HG03066 (cell line): ENCODE data around the gene CFAP141.
A peak's percentile ranks its signal among the peaks of the same experiment; 100 is the strongest.
"Not testable (repeated sequence)": the region's sequence is repeated elsewhere in the genome, so short reads cannot be mapped to it uniquely, and the experiment has no call there.

Source experiments
- ATAC-seq: cut with Tn5 transposase; IDR thresholded peaks from one replicate; pipeline ENCODE4 v1.9.1; 2021; ENCODE audit warnings: low read depth; ENCODE audit not compliant: unreplicated experiment

The CFAP141 gene

DNA sequence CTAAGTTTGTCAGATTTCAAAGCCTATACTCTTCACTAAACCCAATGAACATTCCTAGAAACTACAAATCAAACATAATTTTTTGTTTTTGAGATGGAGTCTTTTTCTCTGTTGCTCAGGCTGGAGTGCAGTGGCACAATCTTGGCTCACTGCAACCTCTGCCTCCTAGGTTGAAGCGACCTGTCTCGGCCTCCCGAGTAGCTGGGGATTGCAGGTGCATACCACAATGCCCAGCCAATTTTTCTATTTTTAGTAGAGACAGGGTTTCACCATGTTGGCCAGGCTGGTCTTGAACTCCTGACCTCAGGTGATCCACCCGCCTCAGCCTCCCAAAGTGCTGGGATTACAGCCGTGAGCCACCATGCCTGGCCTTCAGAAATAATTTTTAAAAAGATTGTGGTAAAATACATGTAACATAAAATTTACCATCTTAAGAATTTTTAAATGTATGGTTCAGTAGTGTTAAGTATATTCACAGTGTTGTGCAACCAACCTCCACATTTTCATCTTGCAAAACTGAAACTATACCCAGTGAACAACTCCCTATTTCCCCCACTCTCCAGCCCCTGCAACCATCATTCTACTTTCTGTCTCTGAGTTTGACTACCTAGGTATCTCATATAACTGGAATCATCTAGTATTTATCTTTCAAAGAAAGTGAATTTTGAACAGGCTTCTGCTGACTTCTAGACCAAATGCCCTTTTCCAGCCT, 2.7 kb upstream of the CFAP141 start:
- no peak for ATAC-seq

- no peak for ATAC-seq
Measured at GRCh38 chr1:154207262-154207661, 1.1 kb upstream of the CFAP141 start.

GRCh38 chr1:154205778-154206177, 355 bp downstream of the CFAP141 start:
- not testable (repeated sequence) for ATAC-seq

DNA sequence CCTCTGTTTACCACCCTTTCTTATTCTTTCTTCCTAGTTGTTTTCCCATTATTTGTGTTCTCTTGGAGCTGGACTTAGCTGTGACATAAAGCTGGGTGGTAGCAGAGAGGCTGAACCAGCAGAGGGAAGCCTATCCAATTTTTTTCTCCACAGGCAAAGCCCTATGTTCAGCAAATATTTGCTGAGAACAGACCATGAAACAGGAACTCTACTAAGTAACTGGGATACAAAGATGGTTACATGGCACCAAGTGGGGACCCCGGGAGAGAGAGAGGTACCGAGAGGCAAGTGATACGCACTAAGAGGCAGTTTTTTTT, 6.6 kb downstream of the CFAP141 start:
- ATAC-seq: no peak

DNA sequence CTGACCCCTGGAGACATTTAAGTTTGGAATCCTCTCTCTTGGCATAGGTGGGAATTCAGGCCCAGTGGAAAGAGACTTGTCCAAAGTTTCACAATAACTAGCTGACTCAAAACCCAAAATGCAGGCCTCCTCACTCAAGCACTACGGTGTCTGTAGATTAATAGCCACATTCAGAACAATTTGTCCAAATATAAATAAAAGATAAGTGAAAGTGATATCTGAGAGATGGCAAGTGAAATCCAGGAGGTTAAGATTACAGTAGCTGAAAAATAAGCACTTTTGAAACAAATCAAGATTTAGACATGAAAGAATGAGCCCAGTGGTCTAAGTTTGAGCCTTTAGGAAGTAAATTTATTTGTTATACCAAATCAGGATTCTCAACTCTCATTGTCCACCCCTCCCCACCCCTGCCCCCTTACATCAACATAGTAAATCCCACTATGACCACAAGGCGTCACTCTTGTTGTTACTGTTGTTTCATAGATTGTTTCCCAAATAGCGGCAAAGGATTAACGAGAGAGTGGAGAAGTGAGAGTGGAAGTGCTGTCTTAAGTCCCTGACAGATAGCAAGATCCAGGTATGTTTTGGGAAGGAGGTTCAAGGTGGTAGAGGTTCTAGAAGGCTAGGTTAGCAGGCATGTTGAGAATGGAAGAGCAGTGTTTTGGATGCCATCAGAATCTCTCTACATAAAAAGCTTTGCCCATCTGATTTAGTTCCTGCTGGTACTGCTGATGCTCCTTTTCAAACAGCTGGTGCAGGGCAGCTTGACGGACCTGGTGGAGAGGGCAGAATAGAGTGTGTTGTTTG, 7.2 kb downstream of the CFAP141 start:
- ATAC-seq: no peak

DNA sequence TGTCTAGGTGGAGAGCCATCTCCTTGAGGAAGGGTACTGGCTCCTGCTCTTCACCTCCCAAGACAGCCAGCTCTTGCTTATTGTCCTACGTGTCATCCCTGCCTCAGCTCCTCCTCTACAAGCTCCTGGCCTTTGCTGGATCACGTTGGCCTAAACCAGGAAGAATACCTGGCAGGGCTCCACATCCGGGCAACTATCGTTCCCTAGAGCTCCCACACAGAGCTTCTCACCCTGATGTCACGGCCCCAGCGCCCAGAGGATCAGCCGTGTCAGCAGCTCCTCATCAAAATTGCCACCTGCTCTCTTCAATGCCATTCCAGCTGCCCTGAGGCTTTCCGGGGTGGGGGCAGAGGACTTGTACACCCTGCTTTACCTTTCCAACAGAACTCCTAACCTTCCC, 12.3 kb downstream of the CFAP141 start:
- ATAC-seq: no peak

DNA sequence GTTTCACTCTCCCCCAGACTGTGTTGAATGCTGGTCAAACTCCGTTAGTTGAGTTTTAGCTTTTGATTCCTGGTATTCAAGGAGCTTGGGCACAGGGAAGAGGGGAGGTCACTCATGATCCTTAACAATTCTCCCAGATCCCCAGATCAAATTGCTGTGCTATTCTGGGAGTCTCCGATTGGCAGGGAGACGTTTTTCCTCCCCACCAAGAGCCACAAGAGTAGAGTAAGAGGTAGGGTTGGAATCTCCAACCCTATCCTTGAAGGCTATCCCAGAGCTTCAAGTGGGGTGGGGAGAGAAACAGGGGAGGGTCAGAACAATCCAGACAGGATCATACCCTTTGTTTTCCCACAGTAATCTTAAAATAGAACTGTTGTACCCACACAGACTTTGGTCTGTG, 13.7 kb downstream of the CFAP141 start:
- no peak for ATAC-seq

DNA sequence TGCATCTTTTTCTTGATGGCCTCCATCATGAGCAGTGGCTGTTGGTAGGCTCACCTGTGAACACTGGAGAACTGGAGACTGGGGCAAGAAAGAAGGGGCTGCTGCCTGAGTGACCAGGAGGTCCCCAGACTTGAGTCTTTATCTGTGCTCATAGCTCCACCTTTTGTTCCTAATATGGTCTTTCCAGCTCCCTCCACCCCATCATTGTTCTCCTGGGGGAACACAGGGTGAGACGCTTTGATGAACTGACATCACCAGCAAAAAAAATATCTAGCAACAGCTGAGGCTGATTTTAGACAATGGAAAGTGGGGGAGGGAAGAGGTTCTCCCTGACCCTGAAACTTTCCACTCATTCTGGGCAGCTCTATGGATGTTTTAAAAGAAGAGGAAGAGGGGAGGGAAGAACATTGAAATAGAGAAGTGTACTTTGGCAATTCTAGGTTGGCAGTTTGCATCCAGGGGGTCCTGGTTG, 14.1 kb downstream of the CFAP141 start, which contains the start of gene TPM3:
Gene TPM3 (minus strand): TSS at position 111 of the 472 bp plus-strand sequence. CDS start 82 bp downstream, at position 29.
- ATAC-seq: no peak

GRCh38 chr1:154190550-154190949, 15.6 kb downstream of the CFAP141 start:
- ATAC-seq: no peak

- no peak for ATAC-seq
Measured at GRCh38 chr1:154186852-154187501, 19.2 kb downstream of the CFAP141 start.

- ATAC-seq: no peak
Measured at GRCh38 chr1:154186177-154186576, 20.0 kb downstream of the CFAP141 start.

DNA sequence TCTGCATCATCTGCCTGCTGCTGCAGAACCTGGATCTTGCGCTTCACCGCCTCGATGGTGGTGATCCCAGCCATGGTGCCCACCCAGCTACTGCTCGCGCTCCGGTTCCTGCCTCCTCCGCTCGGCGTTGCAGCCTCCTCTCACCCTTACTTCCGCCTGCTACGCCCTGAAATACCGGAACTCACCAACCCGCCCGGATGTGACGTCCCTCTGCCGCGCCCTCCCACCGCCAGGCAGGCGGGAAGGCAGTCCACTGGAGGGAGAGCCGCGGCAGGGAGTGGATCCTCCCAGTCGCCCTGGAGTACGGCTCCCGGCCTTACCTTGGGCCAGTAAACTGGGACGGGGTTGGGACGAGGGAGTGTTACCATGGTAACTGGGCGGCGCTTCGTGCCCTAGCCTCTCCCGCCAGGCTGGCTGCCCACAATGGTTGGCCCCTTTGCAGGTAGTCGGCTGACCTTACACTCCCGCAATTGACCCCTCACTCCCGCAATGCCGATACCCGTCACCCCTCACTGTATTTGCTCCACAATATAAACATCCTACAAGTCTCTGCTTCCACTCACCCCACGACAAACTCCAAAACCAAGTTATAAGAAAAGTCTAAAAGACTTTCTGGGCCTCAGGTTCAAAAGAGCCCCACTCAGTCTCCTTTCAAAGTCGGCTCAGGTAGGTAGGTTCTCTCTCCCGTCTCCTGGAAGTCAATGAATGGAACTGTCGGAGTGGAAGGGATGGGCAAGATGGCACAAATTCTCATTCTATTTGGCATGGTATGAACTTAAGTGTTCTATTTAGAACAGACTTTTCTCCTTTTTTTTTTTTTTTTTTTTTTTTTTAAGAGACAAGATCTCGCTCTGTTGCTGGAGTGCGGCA, 22.9 kb downstream of the CFAP141 start:
- peak; percentile 82 for ATAC-seq

DNA sequence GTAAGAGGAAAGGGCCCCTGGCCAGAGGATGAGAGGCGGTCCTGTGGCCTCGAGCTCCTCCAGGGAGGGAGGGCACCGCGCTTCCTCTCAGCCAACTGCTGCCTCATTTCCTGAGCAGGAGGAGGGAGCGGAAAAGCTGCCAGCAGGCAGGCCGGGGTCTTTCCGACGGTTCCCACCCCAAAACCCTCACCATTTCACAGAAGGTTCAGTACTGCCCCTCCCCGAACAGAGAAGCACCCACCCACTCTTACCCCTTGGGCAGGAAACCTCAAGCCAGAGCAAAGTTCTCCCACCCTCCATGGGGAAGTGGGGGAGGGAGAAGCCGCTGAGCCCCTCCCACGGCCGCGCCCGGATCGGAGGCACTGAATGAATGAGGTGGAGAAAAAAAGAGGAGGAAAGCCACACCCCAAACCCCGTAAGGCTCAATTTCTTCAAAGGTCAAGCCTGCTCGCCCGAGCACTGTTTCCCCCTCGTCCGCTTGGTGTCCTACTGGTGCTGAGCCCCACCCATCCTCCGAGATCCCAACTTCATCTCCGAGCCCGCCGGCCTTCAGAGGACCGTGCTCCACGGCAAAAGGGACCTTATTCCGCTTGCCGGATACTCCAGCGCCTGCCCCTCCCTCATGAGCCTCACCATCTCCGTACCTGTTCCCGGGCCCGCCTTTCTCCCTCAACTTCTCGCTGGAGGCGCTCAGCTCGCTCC, 23.6 kb downstream of the CFAP141 start:
- peak; percentile 48 for ATAC-seq

DNA sequence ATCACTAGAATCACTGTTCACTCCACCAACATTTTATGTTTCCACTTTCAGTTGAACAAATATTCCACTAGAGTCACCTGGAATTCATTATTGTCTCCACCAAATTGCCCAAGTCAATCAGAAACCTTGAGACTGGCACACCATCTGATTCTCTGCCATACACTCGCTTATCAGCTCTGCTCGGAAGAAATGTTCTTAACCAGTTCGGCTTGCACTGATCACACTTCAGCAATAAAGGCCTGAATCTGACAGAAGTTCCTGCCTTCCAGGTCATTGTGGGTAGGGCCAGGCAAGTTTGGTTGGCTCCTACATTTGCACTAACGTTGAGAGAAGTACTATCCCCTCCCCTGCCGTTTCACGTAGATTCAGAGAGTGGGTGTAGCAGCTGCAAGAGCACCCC, 24.2 kb downstream of the CFAP141 start:
- ATAC-seq: no peak

GRCh38 chr1:154179946-154180687, 26.0 kb downstream of the CFAP141 start:
- no peak for ATAC-seq

GRCh38 chr1:154178911-154179811, 27.0 kb downstream of the CFAP141 start:
- ATAC-seq: no peak

GRCh38 chr1:154178013-154178412, 28.1 kb downstream of the CFAP141 start:
- no peak for ATAC-seq

- no peak for ATAC-seq
Measured at GRCh38 chr1:154176337-154176736, 29.8 kb downstream of the CFAP141 start.
